ENCODE results near the gene VTI1A. TPM values are rescaled to one million over a fixed set of nuclear protein-coding genes. Genes with fewer than 3 reads are reported as not detected.

Gene VTI1A
- total and polyA plus RNA-seq, 12 donors = 5.2 to 64.1 (median 22.0) TPM

DNA sequence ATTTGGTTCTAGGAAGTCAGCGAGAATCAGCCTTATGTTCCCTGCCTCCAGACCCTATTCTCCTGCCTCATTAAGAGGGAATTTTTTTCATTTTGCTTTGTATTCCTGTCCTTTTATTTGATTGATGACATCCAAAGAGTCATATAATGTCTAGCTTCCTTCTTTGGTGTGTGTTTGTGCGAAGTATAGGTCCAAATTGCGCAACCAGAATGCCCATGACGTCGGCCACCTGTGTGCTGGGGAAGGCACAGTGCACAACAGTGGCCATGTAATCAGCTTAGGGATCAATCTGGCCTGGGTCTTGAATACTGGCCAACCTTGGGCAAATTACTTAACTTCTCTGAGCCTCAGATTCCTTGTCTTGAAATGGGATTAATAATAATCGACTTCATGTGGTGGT is 206.2 kb downstream of the VTI1A start:
- Histone ChIP-seq H3K9me3 (replicated peaks in 1 of 3) (no peaks in the 10 kb centered on the region), H3K27ac (no peak overlapping the region), H3K27me3 (no peaks in the 10 kb centered on the region), H3K4me3 (no peak overlapping the region), H3K36me3 (replicated peaks in 1 of 2) (no peaks in the 10 kb centered on the region), H3K4me1 (replicated peaks in 1 of 2) (peaks cover 0 to 7% of the 10 kb centered on the region in 2 donors)
- intact Hi-C loops (cut with DNase I) = no loop called here
- DNase-seq = no peak
- no peak for TF ChIP-seq POLR2A (IDR thresholded peaks at IDR 0.05)
- TF ChIP-seq, protein P1, sequence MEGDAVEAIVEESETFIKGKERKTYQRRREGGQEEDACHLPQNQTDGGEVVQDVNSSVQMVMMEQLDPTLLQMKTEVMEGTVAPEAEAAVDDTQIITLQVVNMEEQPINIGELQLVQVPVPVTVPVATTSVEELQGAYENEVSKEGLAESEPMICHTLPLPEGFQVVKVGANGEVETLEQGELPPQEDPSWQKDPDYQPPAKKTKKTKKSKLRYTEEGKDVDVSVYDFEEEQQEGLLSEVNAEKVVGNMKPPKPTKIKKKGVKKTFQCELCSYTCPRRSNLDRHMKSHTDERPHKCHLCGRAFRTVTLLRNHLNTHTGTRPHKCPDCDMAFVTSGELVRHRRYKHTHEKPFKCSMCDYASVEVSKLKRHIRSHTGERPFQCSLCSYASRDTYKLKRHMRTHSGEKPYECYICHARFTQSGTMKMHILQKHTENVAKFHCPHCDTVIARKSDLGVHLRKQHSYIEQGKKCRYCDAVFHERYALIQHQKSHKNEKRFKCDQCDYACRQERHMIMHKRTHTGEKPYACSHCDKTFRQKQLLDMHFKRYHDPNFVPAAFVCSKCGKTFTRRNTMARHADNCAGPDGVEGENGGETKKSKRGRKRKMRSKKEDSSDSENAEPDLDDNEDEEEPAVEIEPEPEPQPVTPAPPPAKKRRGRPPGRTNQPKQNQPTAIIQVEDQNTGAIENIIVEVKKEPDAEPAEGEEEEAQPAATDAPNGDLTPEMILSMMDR (IDR thresholded peaks at IDR 0.05) = no peak
- 88 to 92% (median 91%) methylated on average over 6 of the region's 6 CpGs for WGBS, 4 donors

DNA sequence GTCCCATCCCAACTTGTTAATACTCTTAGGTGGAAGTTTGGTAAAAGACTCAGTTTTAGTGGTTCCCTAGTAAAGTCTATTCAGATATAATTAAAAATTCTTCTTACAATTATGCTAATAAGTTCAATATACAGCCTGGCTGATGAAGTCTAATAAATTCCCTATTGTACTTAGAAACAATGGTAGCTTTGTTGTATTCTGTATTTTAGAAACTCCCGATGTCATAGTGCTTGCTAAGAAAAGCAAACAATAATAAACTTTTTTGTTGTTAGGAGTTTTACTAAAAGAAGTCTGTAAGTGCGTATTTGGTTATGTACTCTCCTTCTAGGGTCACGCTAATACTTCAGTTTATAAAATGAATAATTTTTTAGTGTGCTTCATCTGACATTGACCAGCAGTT is 206.8 kb downstream of the VTI1A start:
- H3K27me3 ChIP-seq = no peaks in the 10 kb centered on the region
- no peak for TF ChIP-seq POLR2A (IDR thresholded peaks at IDR 0.05)
- TF ChIP-seq, protein P1 (IDR thresholded peaks at IDR 0.05) = no peak
- WGBS, 4 donors = 89 to 96% (median 94%) methylated on average over 3 of the region's 3 CpGs
- no peak for DNase-seq
- no peak overlapping the region for H3K27ac ChIP-seq
- no peaks in the 10 kb centered on the region for H3K36me3 ChIP-seq (replicated peaks in 1 of 2)
- no peak overlapping the region for H3K4me3 ChIP-seq
- peaks cover 0 to 7% of the 10 kb centered on the region in 2 donors for H3K4me1 ChIP-seq (replicated peaks in 1 of 2)
- intact Hi-C loops (cut with DNase I) = no loop called here
- no peaks in the 10 kb centered on the region for H3K9me3 ChIP-seq (replicated peaks in 1 of 3)

GRCh38 chr10:112654794-112655193 is 207.8 kb downstream of the VTI1A start:
- Histone ChIP-seq H3K4me1 (replicated peaks in 1 of 2) (peaks cover 0 to 7% of the 10 kb centered on the region in 2 donors), H3K27ac (no peak overlapping the region), H3K27me3 (no peaks in the 10 kb centered on the region), H3K36me3 (replicated peaks in 1 of 2) (no peaks in the 10 kb centered on the region), H3K4me3 (no peak overlapping the region), H3K9me3 (replicated peaks in 1 of 3) (no peaks in the 10 kb centered on the region)
- no peak for DNase-seq
- WGBS, 4 donors = 91 to 97% (median 95%) methylated on average over 3 of the region's 3 CpGs
- TF ChIP-seq, protein P1 (IDR thresholded peaks at IDR 0.05) = no peak
- no peak for TF ChIP-seq POLR2A (IDR thresholded peaks at IDR 0.05)
- intact Hi-C loops (cut with DNase I) = no loop called here

DNA sequence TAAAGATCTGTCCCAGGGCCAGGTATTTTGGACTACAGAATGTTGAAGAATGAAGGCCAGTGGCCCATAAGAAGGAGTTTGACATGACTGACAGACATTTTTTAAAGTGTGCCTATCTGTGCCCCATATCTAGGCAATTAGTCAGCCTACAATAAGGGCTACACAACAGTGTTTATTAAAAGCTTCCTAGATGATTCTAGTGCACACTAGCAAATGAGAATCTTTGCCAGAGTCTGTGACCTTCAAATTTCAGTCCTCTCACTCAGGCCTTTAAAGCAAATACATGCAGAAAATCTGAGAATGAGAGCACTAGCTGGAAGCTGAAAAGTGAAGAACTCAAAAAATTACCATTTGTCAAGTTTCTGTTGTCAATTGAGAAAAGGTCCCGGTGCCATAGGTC is 208.7 kb downstream of the VTI1A start:
- peak in 1 of 7 donors; percentile 7 for DNase-seq
- TF ChIP-seq, protein P1 (IDR thresholded peaks at IDR 0.05) = no peak
- no peak for TF ChIP-seq POLR2A (IDR thresholded peaks at IDR 0.05)
- peaks cover 0 to 7% of the 10 kb centered on the region in 2 donors for H3K4me1 ChIP-seq (replicated peaks in 1 of 2)
- no peaks in the 10 kb centered on the region for H3K9me3 ChIP-seq (replicated peaks in 1 of 3)
- WGBS, 4 donors = 43 to 70% (median 57%) methylated on average over 1 of the region's 1 CpG
- peak overlapping the region in 1 of 5 donors; percentile 25 for H3K27ac ChIP-seq
- no peaks in the 10 kb centered on the region for H3K27me3 ChIP-seq
- intact Hi-C loops (cut with DNase I) = no loop called here
- H3K36me3 ChIP-seq (replicated peaks in 1 of 2) = no peaks in the 10 kb centered on the region
- no peak overlapping the region for H3K4me3 ChIP-seq

Data from adrenal gland (tissue), 12 donors.